Sigmoid colon (tissue), 4 donors: ENCODE data around the gene CSNK2A1.

ENCODE experiments used
- POLR2AphosphoS5 ChIP-seq, 4 donors: sonication (generic); formaldehyde crosslinking; IDR thresholded peaks; one replicate each; pipeline ENCODE4 v1.6.1; 2017; ENCODE audit warnings: antibody characterized with exemption in 4 of 4
- TF ChIP-seq, protein P1 (sequence below), 4 experiments: fragments of 450-650 bp in 3 of 4; fragments of 200-600 bp in 1 of 4; IDR thresholded peaks; one replicate each; pipeline ENCODE4 v1.5.1; 2016 to 2019; ENCODE audit warnings: antibody characterized with exemption in 4 of 4, mild to moderate bottlenecking in 3 of 4, moderate library complexity in 2 of 4

DNA sequence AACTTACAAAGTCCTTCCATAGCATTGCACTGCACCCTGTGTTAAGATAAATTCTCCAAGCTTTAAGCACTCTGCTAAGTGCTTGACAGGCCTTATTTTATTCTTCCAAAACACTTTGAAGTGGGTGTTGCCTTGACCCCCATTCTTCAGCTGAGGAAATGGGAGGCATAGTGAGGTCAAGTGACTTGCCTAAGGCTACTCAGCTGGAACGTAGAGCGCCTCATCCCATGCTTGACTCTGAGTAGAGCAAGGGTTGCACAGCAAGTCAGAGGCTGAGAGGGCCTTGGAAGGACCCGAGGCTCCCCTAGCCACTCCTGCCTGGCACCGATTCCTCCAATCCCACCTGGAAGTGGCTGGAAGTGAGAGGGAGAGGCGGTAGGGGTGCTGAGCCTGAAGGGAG lies 19.6 kb upstream of the CSNK2A1 start:
- TF ChIP-seq POLR2AphosphoS5 (IDR thresholded peaks at IDR 0.05) = no peak
- TF ChIP-seq, protein P1, sequence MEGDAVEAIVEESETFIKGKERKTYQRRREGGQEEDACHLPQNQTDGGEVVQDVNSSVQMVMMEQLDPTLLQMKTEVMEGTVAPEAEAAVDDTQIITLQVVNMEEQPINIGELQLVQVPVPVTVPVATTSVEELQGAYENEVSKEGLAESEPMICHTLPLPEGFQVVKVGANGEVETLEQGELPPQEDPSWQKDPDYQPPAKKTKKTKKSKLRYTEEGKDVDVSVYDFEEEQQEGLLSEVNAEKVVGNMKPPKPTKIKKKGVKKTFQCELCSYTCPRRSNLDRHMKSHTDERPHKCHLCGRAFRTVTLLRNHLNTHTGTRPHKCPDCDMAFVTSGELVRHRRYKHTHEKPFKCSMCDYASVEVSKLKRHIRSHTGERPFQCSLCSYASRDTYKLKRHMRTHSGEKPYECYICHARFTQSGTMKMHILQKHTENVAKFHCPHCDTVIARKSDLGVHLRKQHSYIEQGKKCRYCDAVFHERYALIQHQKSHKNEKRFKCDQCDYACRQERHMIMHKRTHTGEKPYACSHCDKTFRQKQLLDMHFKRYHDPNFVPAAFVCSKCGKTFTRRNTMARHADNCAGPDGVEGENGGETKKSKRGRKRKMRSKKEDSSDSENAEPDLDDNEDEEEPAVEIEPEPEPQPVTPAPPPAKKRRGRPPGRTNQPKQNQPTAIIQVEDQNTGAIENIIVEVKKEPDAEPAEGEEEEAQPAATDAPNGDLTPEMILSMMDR (IDR thresholded peaks at IDR 0.05) = no peak
